Stimulated activated CD8-positive, alpha-beta memory T cell treated with anti-CD3 and anti-CD28 coated beads, Interleukin-4, amount 100 ng/mL, for 4 hours (primary cell): Measurements from ENCODE around the gene TMSB15C.

Experiments used
- DNase-seq, 2 donors: peaks; one replicate each; pipeline ENCODE4 v3.0.0-alpha.2; 2020; ENCODE audit warnings: low read depth in 2 of 2, low spot score in 1 of 2

Gene TMSB15C

GRCh38 chrX:104047171-104047570 lies 28.9 kb downstream of the TMSB15C start:
- DNase-seq: no peak

GRCh38 chrX:104045642-104046041 lies 30.4 kb downstream of the TMSB15C start:
- DNase-seq: no peak

- no peak for DNase-seq
Measured at GRCh38 chrX:104041003-104041402, 35.0 kb downstream of the TMSB15C start.

GRCh38 chrX:104039689-104040505 lies 36.1 kb downstream of the TMSB15C start, which contains the start of gene H2BW2:
TSS of gene H2BW2 (plus strand) at chrX:104039956. CDS start at chrX:104039995, 39 bp downstream.
- DNase-seq: no peak
